Nephron (organoid): ENCODE measurements around the gene LRCH2.
A peak's percentile ranks its signal among the peaks of the same experiment; 100 is the strongest.

Experiments used
- H3K27ac Mint-ChIP-seq, 3 experiments: 2 replicates each; pipeline ENCODE4 v1.8.0; 2020; ENCODE audit warnings: mixed read lengths in 3 of 3, mild to moderate bottlenecking in 2 of 3, moderate library complexity in 1 of 3
- H3K27me3 Mint-ChIP-seq: 2 replicates; pipeline ENCODE4 v1.8.0; 2021; ENCODE audit warnings: low read depth, mild to moderate bottlenecking, moderate library complexity, mixed read lengths
- H3K36me3 Mint-ChIP-seq: 2 replicates; pipeline ENCODE4 v1.8.0; 2020; ENCODE audit warnings: low read depth, mixed read lengths
- H3K4me1 Mint-ChIP-seq: 2 replicates; pipeline ENCODE4 v1.8.0; 2020; ENCODE audit warnings: mixed read lengths
- H3K4me3 Mint-ChIP-seq, 3 experiments: 2 replicates each; pipeline ENCODE4 v1.8.0; 2020; ENCODE audit warnings: mild to moderate bottlenecking in 3 of 3, mixed read lengths in 3 of 3, moderate library complexity in 2 of 3
- H3K9me3 Mint-ChIP-seq: 2 replicates; pipeline ENCODE4 v1.8.0; 2020; ENCODE audit warnings: mixed read lengths
- CTCF ChIP-seq, 3 experiments: fragments of 200-600 bp; sonication (generic); IDR thresholded peaks; one replicate each; pipeline ENCODE4 v1.5.0; 2021; ENCODE audit warnings: antibody characterized with exemption in 3 of 3; ENCODE audit not compliant: unreplicated experiment in 3 of 3

Gene LRCH2

GRCh38 chrX:115233497-115234455 is at the start of gene LRCH2:
Gene LRCH2 (minus strand): TSS chrX:115234096. CDS start chrX:115234041, 55 bp downstream.
- no peaks in the 10 kb centered on the region for H3K36me3 Mint-ChIP-seq
- peak within 1 kb of the TSS; percentile 90 to 99 (median 91) for H3K4me3 Mint-ChIP-seq
- no peaks in the 10 kb centered on the region for H3K9me3 Mint-ChIP-seq
- H3K4me1 Mint-ChIP-seq, result peaks cover 65% of the 10 kb centered on the region
- no peak for TF ChIP-seq CTCF (IDR thresholded peaks at IDR 0.05; ENCODE audit: unreplicated experiment in 3 of 3)
- peak within 1 kb of the TSS; percentile 88 to 96 (median 94) for H3K27ac Mint-ChIP-seq
- no peaks in the 10 kb centered on the region for H3K27me3 Mint-ChIP-seq

- H3K9me3 Mint-ChIP-seq, result no peaks in the 10 kb centered on the region
- no peaks in the 10 kb centered on the region for H3K27me3 Mint-ChIP-seq
- H3K36me3 Mint-ChIP-seq, result no peaks in the 10 kb centered on the region
- no peak overlapping the region for H3K4me3 Mint-ChIP-seq
- TF ChIP-seq CTCF (IDR thresholded peaks at IDR 0.05; ENCODE audit: unreplicated experiment in 3 of 3), result no peak
- no peaks in the 10 kb centered on the region for H3K4me1 Mint-ChIP-seq
- peak overlapping the region in 1 of 3 experiments; percentile 42 for H3K27ac Mint-ChIP-seq
Observed at GRCh38 chrX:115269051-115269683, 35.3 kb upstream of the LRCH2 start.

GRCh38 chrX:115268421-115268820 is 34.5 kb upstream of the LRCH2 start:
- Mint-ChIP-seq H3K4me1 (no peaks in the 10 kb centered on the region), H3K27me3 (no peaks in the 10 kb centered on the region), H3K27ac (peak overlapping the region in 1 of 3 experiments; percentile 42), H3K4me3 (no peak overlapping the region), H3K9me3 (no peaks in the 10 kb centered on the region), H3K36me3 (no peaks in the 10 kb centered on the region)
- peak in 2 of 3 experiments; percentile 16 to 23 for TF ChIP-seq CTCF (IDR thresholded peaks at IDR 0.05; ENCODE audit: unreplicated experiment in 3 of 3)

- TF ChIP-seq CTCF (IDR thresholded peaks at IDR 0.05; ENCODE audit: unreplicated experiment in 3 of 3), result no peak
- H3K27me3 Mint-ChIP-seq, result no peaks in the 10 kb centered on the region
- H3K4me1 Mint-ChIP-seq, result peaks cover 6% of the 10 kb centered on the region
- H3K4me3 Mint-ChIP-seq, result no peak overlapping the region
- H3K9me3 Mint-ChIP-seq, result no peaks in the 10 kb centered on the region
- peak overlapping the region in 1 of 3 experiments; percentile 48 for H3K27ac Mint-ChIP-seq
- no peaks in the 10 kb centered on the region for H3K36me3 Mint-ChIP-seq
Observed at GRCh38 chrX:115266300-115266699, 32.4 kb upstream of the LRCH2 start.

- Mint-ChIP-seq H3K27ac (no peak overlapping the region), H3K27me3 (no peaks in the 10 kb centered on the region), H3K4me3 (no peak overlapping the region), H3K36me3 (no peaks in the 10 kb centered on the region), H3K4me1 (peaks cover 13% of the 10 kb centered on the region), H3K9me3 (no peaks in the 10 kb centered on the region)
- TF ChIP-seq CTCF (IDR thresholded peaks at IDR 0.05; ENCODE audit: unreplicated experiment in 3 of 3), result no peak
Observed at GRCh38 chrX:115264009-115264408, 30.1 kb upstream of the LRCH2 start.
